HUES6 (cell line): ENCODE results near the gene IL31RA.
A peak's percentile ranks its signal among the peaks of the same experiment; 100 is the strongest.
"Not testable (repeated sequence)": the region's sequence is repeated elsewhere in the genome, so short reads cannot be mapped to it uniquely, and the experiment has no call there.

Experiments used
- H3K27ac ChIP-seq: 2 replicates; pipeline ENCODE4 v1.7.0; 2013; ENCODE audit warnings: low read depth, mild to moderate bottlenecking, low read length, inconsistent platforms
- H3K27me3 ChIP-seq: 2 replicates; pipeline ENCODE4 v1.6.1; 2013; ENCODE audit warnings: low read length; ENCODE audit not compliant: control insufficient read depth, insufficient read depth
- H3K36me3 ChIP-seq: 2 replicates; pipeline ENCODE4 v1.6.1; 2013; ENCODE audit warnings: low read length; ENCODE audit not compliant: control insufficient read depth, insufficient read depth
- H3K4me1 ChIP-seq: 2 replicates; pipeline ENCODE4 v1.6.1; 2013; ENCODE audit warnings: low read length; ENCODE audit not compliant: control insufficient read depth, insufficient read depth
- H3K4me3 ChIP-seq: 2 replicates; pipeline ENCODE4 v1.5.1; 2013; ENCODE audit warnings: low read depth, low read length
- H3K9ac ChIP-seq: one replicate; pipeline ENCODE4 v1.6.1; 2013; ENCODE audit warnings: mild to moderate bottlenecking, low read length
- H3K9me3 ChIP-seq: 2 replicates; pipeline ENCODE4 v1.6.1; 2013; ENCODE audit warnings: low read depth, low read length; ENCODE audit not compliant: control insufficient read depth, insufficient read depth

IL31RA gene

GRCh38 chr5:55850839-55851674 is at the start of gene IL31RA:
IL31RA (plus strand) TSS chr5:55851357; CDS start chr5:55851571, 214 bp downstream.
- H3K27ac ChIP-seq: no peak within 1 kb of the TSS
- no peaks in the 10 kb centered on the region for H3K4me1 ChIP-seq
- H3K4me3 ChIP-seq: no peak within 1 kb of the TSS
- no peaks in the 10 kb centered on the region for H3K9me3 ChIP-seq
- no peaks in the 10 kb centered on the region for H3K36me3 ChIP-seq
- no peaks in the 10 kb centered on the region for H3K27me3 ChIP-seq
- H3K9ac ChIP-seq: no peak within 1 kb of the TSS

- H3K27ac ChIP-seq, H3K4me1 ChIP-seq, H3K27me3 ChIP-seq, H3K36me3 ChIP-seq, H3K4me3 ChIP-seq, H3K9ac ChIP-seq: not testable (repeated sequence)
- peaks cover 14% of the 10 kb centered on the region for H3K9me3 ChIP-seq
Measured at GRCh38 chr5:55808814-55809213, 42.3 kb upstream of the IL31RA start.

- not testable (repeated sequence) for H3K4me3 ChIP-seq, H3K9me3 ChIP-seq, H3K27me3 ChIP-seq, H3K27ac ChIP-seq, H3K9ac ChIP-seq, H3K4me1 ChIP-seq, H3K36me3 ChIP-seq
Measured at GRCh38 chr5:55815939-55816338, 35.2 kb upstream of the IL31RA start.

GRCh38 chr5:55816342-55816741 is 34.8 kb upstream of the IL31RA start:
- Histone ChIP-seq H3K4me1 (no peaks in the 10 kb centered on the region), H3K9ac (no peak overlapping the region), H3K36me3 (no peaks in the 10 kb centered on the region), H3K4me3 (no peak overlapping the region), H3K27me3 (peaks cover 5% of the 10 kb centered on the region; the same call in 1 of the 2 replicates), H3K9me3 (no peaks in the 10 kb centered on the region), H3K27ac (no peak overlapping the region)

- no peaks in the 10 kb centered on the region for H3K36me3 ChIP-seq
- H3K4me1 ChIP-seq: no peaks in the 10 kb centered on the region
- H3K4me3 ChIP-seq: no peak overlapping the region
- no peak overlapping the region for H3K27ac ChIP-seq
- no peaks in the 10 kb centered on the region for H3K9me3 ChIP-seq
- no peak overlapping the region for H3K9ac ChIP-seq
- peaks cover 12% of the 10 kb centered on the region; the same call in 1 of the 2 replicates for H3K27me3 ChIP-seq
Measured at GRCh38 chr5:55817030-55817429, 34.1 kb upstream of the IL31RA start.

- H3K9me3 ChIP-seq: no peaks in the 10 kb centered on the region
Measured at GRCh38 chr5:55820488-55820887, 30.7 kb upstream of the IL31RA start.

GRCh38 chr5:55821731-55822512 is 29.2 kb upstream of the IL31RA start:
- Histone ChIP-seq H3K9me3 (no peaks in the 10 kb centered on the region), H3K27ac (no peak overlapping the region), H3K4me1 (no peaks in the 10 kb centered on the region; the same call in 1 of the 2 replicates), H3K4me3 (peak overlapping the region; percentile 56), H3K27me3 (peaks cover 24% of the 10 kb centered on the region), H3K9ac (no peak overlapping the region), H3K36me3 (no peaks in the 10 kb centered on the region)

More at GRCh38 chr5:55820488-55820887, 30.7 kb upstream of the IL31RA start:
- no peak overlapping the region for H3K4me3 ChIP-seq
- H3K27ac ChIP-seq: no peak overlapping the region
- no peaks in the 10 kb centered on the region; the same call in 1 of the 2 replicates for H3K4me1 ChIP-seq
- no peaks in the 10 kb centered on the region for H3K36me3 ChIP-seq
- no peak overlapping the region for H3K9ac ChIP-seq
- peaks cover 24% of the 10 kb centered on the region for H3K27me3 ChIP-seq

- Histone ChIP-seq H3K4me3 (no peak overlapping the region), H3K27me3 (peaks cover 24% of the 10 kb centered on the region), H3K9me3 (no peaks in the 10 kb centered on the region), H3K27ac (no peak overlapping the region), H3K4me1 (no peaks in the 10 kb centered on the region; the same call in 1 of the 2 replicates), H3K9ac (no peak overlapping the region), H3K36me3 (no peaks in the 10 kb centered on the region)
Measured at GRCh38 chr5:55823151-55823796, 27.9 kb upstream of the IL31RA start.

- Histone ChIP-seq H3K9me3 (no peaks in the 10 kb centered on the region), H3K27me3 (no peaks in the 10 kb centered on the region), H3K36me3 (no peaks in the 10 kb centered on the region), H3K27ac (no peak overlapping the region), H3K9ac (no peak overlapping the region), H3K4me3 (no peak overlapping the region), H3K4me1 (no peaks in the 10 kb centered on the region)
Measured at GRCh38 chr5:55829956-55830355, 21.2 kb upstream of the IL31RA start.

- Histone ChIP-seq H3K9me3 (no peaks in the 10 kb centered on the region), H3K27me3 (no peaks in the 10 kb centered on the region), H3K4me3 (no peak overlapping the region), H3K4me1 (no peaks in the 10 kb centered on the region), H3K36me3 (no peaks in the 10 kb centered on the region), H3K9ac (no peak overlapping the region), H3K27ac (no peak overlapping the region)
Measured at GRCh38 chr5:55832446-55832845, 18.7 kb upstream of the IL31RA start.

- Histone ChIP-seq H3K9ac (no peak overlapping the region), H3K27me3 (no peaks in the 10 kb centered on the region), H3K4me3 (no peak overlapping the region), H3K9me3 (no peaks in the 10 kb centered on the region), H3K4me1 (no peaks in the 10 kb centered on the region), H3K36me3 (no peaks in the 10 kb centered on the region), H3K27ac (no peak overlapping the region)
Measured at GRCh38 chr5:55836191-55836590, 15.0 kb upstream of the IL31RA start.
